Mucosa of rectum (tissue), 2 donors: ENCODE results near the gene EML6.

Experiments used
- H3K27ac ChIP-seq, 2 donors: one replicate each; pipeline ENCODE4 v1.7.0; 2013; ENCODE audit warnings: inconsistent platforms in 2 of 2, low read depth in 2 of 2, low read length in 2 of 2
- H3K27me3 ChIP-seq, 2 donors: one replicate each; pipeline ENCODE4 v1.7.0; 2013; ENCODE audit warnings: low read length in 2 of 2; ENCODE audit not compliant: control insufficient read depth in 2 of 2, insufficient read depth in 2 of 2
- H3K36me3 ChIP-seq, 2 donors: one replicate each; pipeline ENCODE4 v1.7.0; 2013; ENCODE audit warnings: low read length in 2 of 2; ENCODE audit not compliant: control insufficient read depth in 2 of 2, insufficient read depth in 2 of 2
- H3K4me1 ChIP-seq, 2 donors: one replicate each; pipeline ENCODE4 v1.7.0; 2013; ENCODE audit warnings: low read length in 2 of 2, mild to moderate bottlenecking in 1 of 2; ENCODE audit not compliant: control insufficient read depth in 2 of 2, insufficient read depth in 2 of 2
- H3K4me3 ChIP-seq, 2 donors: one replicate each; pipeline ENCODE4 v1.7.0; 2013; ENCODE audit warnings: low read length in 2 of 2
- H3K9ac ChIP-seq, 2 donors: one replicate each; pipeline ENCODE4 v1.7.0; 2013; ENCODE audit warnings: low read length in 2 of 2, low read depth in 1 of 2, mild to moderate bottlenecking in 1 of 2
- H3K9me3 ChIP-seq, 2 donors: one replicate each; pipeline ENCODE4 v1.7.0; 2013; ENCODE audit warnings: low read length in 2 of 2; ENCODE audit not compliant: control insufficient read depth in 2 of 2
- donor health status: healthy.
- donor health status: Normal muscosa, but diverticular disease.

Gene EML6

DNA sequence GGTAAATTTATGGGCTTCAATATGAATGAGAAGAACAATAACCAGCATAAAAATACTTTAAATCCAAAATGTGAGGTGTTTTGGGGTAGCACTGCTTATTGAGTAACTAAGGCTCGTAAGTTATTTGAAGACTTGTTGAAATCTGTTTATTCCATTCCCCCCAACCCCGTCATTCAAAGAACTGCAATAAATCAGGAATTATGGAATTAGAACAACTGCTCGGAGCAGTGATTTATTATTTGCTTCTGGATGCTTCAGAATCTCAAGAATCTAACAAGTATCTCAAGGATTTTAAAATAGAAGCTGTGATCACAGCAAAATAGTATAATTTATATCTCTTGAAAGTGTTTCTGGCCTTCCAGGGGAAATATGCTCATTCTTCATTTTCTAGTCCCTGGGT, 86.8 kb downstream of the EML6 start:
- H3K27ac ChIP-seq = no peak overlapping the region
- no peaks in the 10 kb centered on the region for H3K9me3 ChIP-seq
- H3K27me3 ChIP-seq = no peaks in the 10 kb centered on the region
- no peak overlapping the region for H3K9ac ChIP-seq
- peaks cover 0 to 6% of the 10 kb centered on the region in 2 donors for H3K4me1 ChIP-seq
- H3K4me3 ChIP-seq = no peak overlapping the region
- no peaks in the 10 kb centered on the region for H3K36me3 ChIP-seq

DNA sequence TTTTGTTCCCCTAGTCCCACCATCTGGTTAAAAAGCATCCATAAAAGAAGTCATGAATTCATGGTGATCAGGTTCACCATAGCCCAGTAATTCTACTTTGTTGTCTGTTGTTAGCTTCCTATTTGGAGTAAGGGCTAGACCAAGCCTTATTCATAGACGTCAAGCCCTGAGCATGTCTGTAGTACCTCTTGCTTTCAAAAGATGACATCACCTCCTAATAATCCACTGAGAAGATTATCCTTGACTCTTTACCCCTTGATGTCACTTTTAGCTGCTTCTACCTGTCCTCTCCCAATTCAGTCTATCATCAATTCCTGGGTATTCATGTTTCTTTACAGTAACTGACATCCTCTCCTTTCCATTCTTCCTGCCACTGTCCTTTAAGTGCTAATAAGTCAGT, 90.1 kb downstream of the EML6 start:
- peaks cover 0 to 6% of the 10 kb centered on the region in 2 donors for H3K4me1 ChIP-seq
- no peak overlapping the region for H3K4me3 ChIP-seq
- H3K9ac ChIP-seq = no peak overlapping the region
- H3K27me3 ChIP-seq = no peaks in the 10 kb centered on the region
- no peak overlapping the region for H3K27ac ChIP-seq
- H3K9me3 ChIP-seq = no peaks in the 10 kb centered on the region
- no peaks in the 10 kb centered on the region for H3K36me3 ChIP-seq

- Histone ChIP-seq H3K27me3 (no peaks in the 10 kb centered on the region), H3K9ac (no peak overlapping the region), H3K4me1 (peaks cover 0 to 6% of the 10 kb centered on the region in 2 donors), H3K36me3 (no peaks in the 10 kb centered on the region), H3K4me3 (no peak overlapping the region), H3K9me3 (no peaks in the 10 kb centered on the region), H3K27ac (no peak overlapping the region)
These were observed 91.1 kb downstream of the EML6 start for GRCh38 chr2:54814389-54815147.

DNA sequence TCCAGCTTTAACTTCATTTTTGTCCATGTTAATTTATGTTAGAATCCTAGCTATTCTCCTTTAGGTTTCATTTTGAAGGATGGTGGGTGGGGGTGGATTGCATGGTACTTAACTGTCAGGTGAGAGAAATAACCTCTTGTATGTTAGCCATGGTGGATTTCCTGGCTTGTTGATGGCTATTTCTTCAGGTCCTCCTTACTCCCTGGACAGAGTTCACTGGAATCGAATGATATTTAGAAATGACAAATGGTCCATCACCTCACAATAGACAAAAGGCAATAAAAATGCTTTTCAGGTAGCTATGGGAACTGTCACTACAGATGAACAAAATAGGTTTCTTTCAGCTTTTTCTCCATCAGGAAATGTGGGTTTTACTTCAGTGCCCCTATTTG, 91.7 kb downstream of the EML6 start:
- Histone ChIP-seq H3K9ac (no peak overlapping the region), H3K36me3 (no peaks in the 10 kb centered on the region), H3K9me3 (no peaks in the 10 kb centered on the region), H3K27me3 (no peaks in the 10 kb centered on the region), H3K4me3 (no peak overlapping the region), H3K27ac (no peak overlapping the region), H3K4me1 (peaks cover 0 to 6% of the 10 kb centered on the region in 2 donors)

DNA sequence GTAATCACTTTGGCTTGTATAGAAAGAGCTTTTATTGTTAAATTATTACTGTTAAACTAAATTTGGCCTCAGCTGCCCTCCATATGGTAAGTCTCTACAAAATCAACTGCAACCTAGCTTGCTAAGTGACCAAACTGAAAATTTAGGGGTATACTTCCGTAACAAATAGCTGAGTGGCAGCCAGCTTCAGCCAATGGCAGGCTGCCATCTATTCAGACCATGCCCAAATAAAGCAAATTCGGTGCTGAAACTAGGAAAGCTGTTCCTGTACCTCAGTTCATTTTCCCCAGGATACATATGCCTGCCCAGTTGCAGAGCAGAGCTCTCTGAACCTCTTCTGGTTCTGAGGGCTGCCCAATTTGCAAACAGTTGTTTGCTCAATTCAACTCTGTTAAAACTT, 94.8 kb downstream of the EML6 start:
- Histone ChIP-seq H3K4me3 (no peak overlapping the region), H3K36me3 (no peaks in the 10 kb centered on the region), H3K4me1 (peaks cover 0 to 6% of the 10 kb centered on the region in 2 donors), H3K27me3 (no peaks in the 10 kb centered on the region), H3K9me3 (no peaks in the 10 kb centered on the region), H3K27ac (no peak overlapping the region), H3K9ac (no peak overlapping the region)

GRCh38 chr2:54820558-54820957, 97.1 kb downstream of the EML6 start:
- Histone ChIP-seq H3K27me3 (no peaks in the 10 kb centered on the region), H3K4me1 (no peaks in the 10 kb centered on the region)

DNA sequence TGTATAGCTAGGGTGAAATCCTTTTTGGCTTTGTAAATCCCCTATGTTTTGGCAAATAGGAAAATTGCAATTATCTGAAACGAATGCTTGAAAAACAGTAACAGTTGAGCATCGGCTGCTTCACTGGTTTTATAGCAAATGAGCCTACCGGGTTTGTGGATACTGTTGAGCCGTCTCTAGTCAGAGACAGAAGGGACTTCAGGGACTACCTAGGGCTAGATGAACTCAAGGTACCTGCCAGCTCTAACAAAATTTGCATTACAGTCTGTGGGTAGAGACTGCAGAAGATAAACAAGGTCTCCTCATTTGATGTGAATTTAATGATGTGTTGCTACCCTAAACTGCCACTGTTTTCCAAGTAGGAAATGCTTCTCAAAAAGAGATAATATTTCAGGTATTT, 101.1 kb downstream of the EML6 start:
- Histone ChIP-seq H3K27ac (no peak overlapping the region), H3K9me3 (no peaks in the 10 kb centered on the region), H3K4me1 (no peaks in the 10 kb centered on the region), H3K9ac (no peak overlapping the region), H3K27me3 (peaks cover 0 to 4% of the 10 kb centered on the region in 2 donors), H3K36me3 (no peaks in the 10 kb centered on the region), H3K4me3 (no peak overlapping the region)

More at GRCh38 chr2:54820558-54820957, 97.1 kb downstream of the EML6 start:
- Histone ChIP-seq H3K9ac (no peak overlapping the region), H3K36me3 (no peaks in the 10 kb centered on the region), H3K9me3 (no peaks in the 10 kb centered on the region), H3K27ac (no peak overlapping the region), H3K4me3 (no peak overlapping the region)

DNA sequence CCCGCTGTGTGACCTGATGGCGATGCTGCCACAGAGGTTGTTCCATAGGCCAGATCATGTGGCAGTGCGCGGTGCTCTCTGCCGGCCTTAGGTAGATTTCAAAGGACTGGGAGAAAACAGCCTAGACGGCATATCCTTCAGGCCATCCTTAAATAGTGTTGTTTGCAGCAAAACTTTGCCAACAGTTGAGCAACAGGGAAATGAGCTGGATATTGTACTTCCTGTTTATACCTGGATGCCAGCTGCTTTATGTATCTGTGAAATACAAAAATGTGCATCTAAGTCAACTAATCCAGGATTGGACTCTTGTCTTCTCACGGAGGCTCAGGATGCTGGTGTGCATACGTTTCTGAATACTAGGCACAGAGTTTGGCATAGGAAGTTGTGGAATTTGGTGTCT, 107.1 kb downstream of the EML6 start:
- Histone ChIP-seq H3K9ac (no peak overlapping the region), H3K36me3 (no peaks in the 10 kb centered on the region), H3K9me3 (no peaks in the 10 kb centered on the region), H3K4me3 (no peak overlapping the region), H3K27me3 (peaks cover 0 to 4% of the 10 kb centered on the region in 2 donors), H3K4me1 (no peaks in the 10 kb centered on the region), H3K27ac (no peak overlapping the region)

GRCh38 chr2:54831480-54831879, 108.0 kb downstream of the EML6 start:
- H3K27me3 ChIP-seq = no peaks in the 10 kb centered on the region
- no peak overlapping the region for H3K9ac ChIP-seq
- H3K4me3 ChIP-seq = no peak overlapping the region
- H3K9me3 ChIP-seq = no peaks in the 10 kb centered on the region
- no peaks in the 10 kb centered on the region for H3K36me3 ChIP-seq
- no peaks in the 10 kb centered on the region for H3K4me1 ChIP-seq
- H3K27ac ChIP-seq = no peak overlapping the region

- no peak overlapping the region for H3K9ac ChIP-seq
- H3K4me3 ChIP-seq = no peak overlapping the region
- no peak overlapping the region for H3K27ac ChIP-seq
- H3K36me3 ChIP-seq = no peaks in the 10 kb centered on the region
- H3K4me1 ChIP-seq = no peaks in the 10 kb centered on the region
- H3K9me3 ChIP-seq = no peaks in the 10 kb centered on the region
- H3K27me3 ChIP-seq = no peaks in the 10 kb centered on the region
These were observed 111.3 kb downstream of the EML6 start for GRCh38 chr2:54834721-54835120.
